Heart right ventricle (tissue), 16 donors: Measurements from ENCODE around the gene LIPK. TPM values are rescaled to one million over a fixed set of nuclear protein-coding genes. Genes with fewer than 3 reads are reported as not detected.
"Not testable (repeated sequence)": the region's sequence is repeated elsewhere in the genome, so short reads cannot be mapped to it uniquely, and the experiment has no call there.

Experiments
- ATAC-seq, 8 donors: fragments of 200-7000 bp; cut with Tn5 transposase; one replicate each; pipeline ENCODE4 v1.9.1; 2020; ENCODE audit warnings: mild to moderate bottlenecking in 8 of 8, moderate library complexity in 8 of 8, moderate number of reproducible peaks in 1 of 8
- DNase-seq, 2 donors: peaks; one replicate each; pipeline ENCODE4 v3.0.0-alpha.2; 2020
- H3K27ac ChIP-seq, 10 donors: fragments of 200-600 bp; sonication (generic) in 2 of 10; one replicate each; pipeline versions ENCODE4 v1.5.0 to v1.8.0; 2020 to 2022; ENCODE audit warnings: mild to moderate bottlenecking in 3 of 10
- H3K27me3 ChIP-seq, 7 donors: fragments of 200-600 bp; one replicate each; pipeline ENCODE4 v1.8.0; 2021 to 2022; ENCODE audit warnings: mild to moderate bottlenecking in 2 of 7
- H3K36me3 ChIP-seq, 9 donors: fragments of 200-600 bp; sonication (generic) in 1 of 9; one replicate each; pipeline versions ENCODE4 v1.5.0 to v1.8.0; 2020 to 2022; ENCODE audit warnings: mild to moderate bottlenecking in 2 of 9
- H3K4me1 ChIP-seq, 9 donors: fragments of 200-600 bp; sonication (generic) in 1 of 9; one replicate each; pipeline versions ENCODE4 v1.5.0 to v1.8.0; 2020 to 2022; ENCODE audit warnings: mild to moderate bottlenecking in 4 of 9
- H3K4me3 ChIP-seq, 10 donors: fragments of 200-600 bp; sonication (generic) in 2 of 10; one replicate each; pipeline versions ENCODE4 v1.5.0 to v1.8.0; 2020 to 2022; ENCODE audit warnings: mild to moderate bottlenecking in 7 of 10, moderate library complexity in 2 of 10
- H3K9me3 ChIP-seq, 11 donors: fragments of 200-600 bp in 10 of 11; sonication (generic) in 2 of 11; one replicate each; pipeline versions ENCODE4 v1.5.0 to v1.8.0; 2013 to 2022; ENCODE audit warnings: mild to moderate bottlenecking in 2 of 11, control low read depth in 1 of 11, moderate library complexity in 1 of 11
- CTCF ChIP-seq, 9 donors: fragments of 200-600 bp; sonication (generic) in 2 of 9; IDR thresholded peaks; one replicate each; pipeline versions ENCODE4 v1.5.0 to v1.8.0; 2021 to 2022; ENCODE audit warnings: antibody characterized with exemption in 9 of 9, mild to moderate bottlenecking in 5 of 9, moderate library complexity in 1 of 9
- WGBS, 2 donors: extraction: QIAGEN DNeasy Blood & Tissue Kit; methylation state at CpG; one replicate each; pipeline ENCODE4 v1.1.7; 2013; ENCODE audit warnings: inconsistent platforms in 1 of 2; 5-methylcytosine and 5-hydroxymethylcytosine counted together
- intact Hi-C, 10 donors: fragments of 100-400 bp; cut with DNase I; formaldehyde crosslinking; loops; one replicate each; pipeline versions ENCODE4 v1.11.1 to v1.14.2; 2022
- polyA plus RNA-seq, 2 donors: library from polyadenylated mRNA; stranded (reverse); fragments of 200-250 nt; gene quantifications; one replicate each; pipeline ENCODE4 v1.2.3, GENCODE V29; 2013
- total RNA-seq, 10 donors: library from RNA; stranded (reverse); fragmentation: NEBNext Ultra II Directional in 3 of 10; extraction: Animal tissue kit (Norgen Biotek cat#: 25700) in 3 of 10; gene quantifications; one replicate each; pipeline versions ENCODE4 v1.2.1 to v1.2.4, GENCODE V29; 2021 to 2023
- donor health status: Arrhythmogenic right ventricular cardiomyopathy.
- donor health status: ischemic (EF 13 %, LVEDD 7.1; RV severe dilation, severe dysfunction).
- donor health status: healthy with polysubstance abuse.
- donor health status: DM: no; HTN: yes; CAD: no.
- donor health status: DM: no; HTN: no; CAD: no.
- donor health status: ischemic (EF 25% LVEDD 6.9; RV normal size, moderate dysfunction).
- donor health status: ischemic (EF 25% LVEDD 5.7; RV mildly dilated, moderate dysfunction).
- donor health status: healthy.
- donor health status: DM: yes; HTN: yes; CAD: no.
- donor health status: Ischemic cardiomyopathy.
- donor health status: ischemic (EF 35%, LVEDD 5.7; RV mildly dilated, moderate dysfunction).
- donor health status: nonischemic (EF 11% LVEDD 7.7; RV severe dilation, severe dysfunction).
- donor health status: DM: yes; HTN: yes; CAD: no.
- donor health status: PGD.
- donor health status: ischemic (EF 29% LVEDD 5.4; RV normal size, mild dysfunction).
- donor health status: nonischemic (EF 23%, LVEDD 6.1; RV moderate dilation, normal function).

Gene LIPK
- total and polyA plus RNA-seq, 12 donors = not detected

- no peak for DNase-seq
- intact Hi-C loops = no loop called here
- no peaks in the 10 kb centered on the region for H3K36me3 ChIP-seq
- no peaks in the 10 kb centered on the region for H3K27me3 ChIP-seq
- peaks cover 0 to 2% (median 0%) of the 10 kb centered on the region in 9 donors for H3K4me1 ChIP-seq
- H3K27ac ChIP-seq = no peak overlapping the region
- ATAC-seq = no peak
- no peak for TF ChIP-seq CTCF (IDR thresholded peaks at IDR 0.05)
- H3K9me3 ChIP-seq = peaks cover 0 to 3% (median 0%) of the 10 kb centered on the region in 11 donors
- H3K4me3 ChIP-seq = no peak overlapping the region
Observed at GRCh38 chr10:88661018-88661417, 45.0 kb upstream of the LIPK start.

- Histone ChIP-seq H3K27me3 (no peaks in the 10 kb centered on the region), H3K4me3 (no peak overlapping the region), H3K27ac (no peak overlapping the region), H3K36me3 (no peaks in the 10 kb centered on the region), H3K4me1 (peaks cover 0 to 2% (median 0%) of the 10 kb centered on the region in 9 donors), H3K9me3 (peaks cover 0 to 3% (median 0%) of the 10 kb centered on the region in 11 donors)
- ATAC-seq = no peak
- no peak for TF ChIP-seq CTCF (IDR thresholded peaks at IDR 0.05)
- intact Hi-C loops = no loop called here
- DNase-seq = no peak
Observed at GRCh38 chr10:88661577-88661976, 44.5 kb upstream of the LIPK start.

GRCh38 chr10:88663153-88663552, 42.9 kb upstream of the LIPK start:
- H3K36me3 ChIP-seq, DNase-seq, intact Hi-C loops, H3K4me3 ChIP-seq, ATAC-seq, H3K27me3 ChIP-seq, H3K4me1 ChIP-seq, H3K9me3 ChIP-seq, H3K27ac ChIP-seq: not testable (repeated sequence)
- WGBS, 2 donors = 91 to 92% methylated on average over 2 of the region's 2 CpGs

GRCh38 chr10:88664142-88664541, 41.9 kb upstream of the LIPK start, which contains the start of gene LIPF:
TSS of gene LIPF (plus strand) at chr10:88664442. CDS start at chr10:88667298, 2,856 bp downstream.
- Histone ChIP-seq H3K9me3 (peaks cover 0 to 3% (median 0%) of the 10 kb centered on the region in 11 donors), H3K27me3 (no peaks in the 10 kb centered on the region), H3K36me3 (no peaks in the 10 kb centered on the region), H3K4me3 (no peak within 1 kb of the TSS), H3K4me1 (peaks cover 0 to 2% (median 0%) of the 10 kb centered on the region in 9 donors), H3K27ac (no peak within 1 kb of the TSS)
- WGBS, 2 donors = 43 to 49% methylated on average over 1 of the region's 1 CpG
- intact Hi-C loops = no loop called here
- DNase-seq (no peak), ATAC-seq (no peak)
- TF ChIP-seq CTCF (IDR thresholded peaks at IDR 0.05) = no peak

GRCh38 chr10:88668465-88668864, 37.6 kb upstream of the LIPK start:
- Histone ChIP-seq H3K9me3 (peaks cover 0 to under 1% (median 0%) of the 10 kb centered on the region in 11 donors), H3K27ac (no peak overlapping the region), H3K36me3 (no peaks in the 10 kb centered on the region), H3K4me3 (no peak overlapping the region), H3K27me3 (no peaks in the 10 kb centered on the region), H3K4me1 (no peaks in the 10 kb centered on the region)
- 68 to 84% methylated on average over 1 of the region's 1 CpG for WGBS, 2 donors
- DNase-seq (no peak), ATAC-seq (no peak)
- intact Hi-C loops = no loop called here
- TF ChIP-seq CTCF (IDR thresholded peaks at IDR 0.05) = no peak
